Epithelial cell of prostate (primary cell): Measurements from ENCODE around the gene LRP4.
A peak's percentile ranks its signal among the peaks of the same experiment; 100 is the strongest.

Experiments used
- DNase-seq: peaks from one replicate; pipeline ENCODE4 v3.0.0-alpha.2; 2011; ENCODE audit warnings: low read depth, low spot score
- H3K27ac ChIP-seq: fragments of 450-650 bp; 2 replicates; pipeline ENCODE4 v1.5.1; 2017; ENCODE audit warnings: mild to moderate bottlenecking

The LRP4 gene

GRCh38 chr11:46855863-46856262, 62.5 kb downstream of the LRP4 start:
- no peak for DNase-seq
- H3K27ac ChIP-seq, result no peak overlapping the region

- H3K27ac ChIP-seq, result no peak overlapping the region
- DNase-seq, result no peak
These were observed 63.2 kb downstream of the LRP4 start for GRCh38 chr11:46855167-46855566.

- DNase-seq, result no peak
- H3K27ac ChIP-seq, result no peak overlapping the region
These were observed 67.4 kb downstream of the LRP4 start for GRCh38 chr11:46850829-46851380.

DNA sequence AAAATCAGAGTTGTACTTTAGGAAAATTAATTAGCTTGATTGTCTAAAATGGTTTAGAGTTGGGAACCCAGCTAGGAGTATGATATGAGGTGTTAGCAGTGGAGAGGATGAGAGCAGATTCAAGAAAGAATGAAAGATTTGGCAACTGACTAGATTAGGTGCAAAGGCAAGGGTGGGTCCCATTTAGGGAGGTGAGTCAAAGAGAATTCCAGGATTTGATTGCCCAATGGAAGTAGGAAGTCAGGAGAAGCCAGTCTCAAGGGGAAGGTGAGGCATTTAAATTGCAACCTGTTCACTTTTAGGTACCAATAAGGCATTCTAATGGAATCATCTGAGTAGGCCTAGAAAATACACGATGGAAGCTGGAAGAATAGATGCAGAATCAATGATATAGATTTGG, 68.7 kb downstream of the LRP4 start:
- H3K27ac ChIP-seq, result no peak overlapping the region
- DNase-seq, result no peak

GRCh38 chr11:46846510-46846830, 71.9 kb downstream of the LRP4 start:
- H3K27ac ChIP-seq, result no peak overlapping the region

DNA sequence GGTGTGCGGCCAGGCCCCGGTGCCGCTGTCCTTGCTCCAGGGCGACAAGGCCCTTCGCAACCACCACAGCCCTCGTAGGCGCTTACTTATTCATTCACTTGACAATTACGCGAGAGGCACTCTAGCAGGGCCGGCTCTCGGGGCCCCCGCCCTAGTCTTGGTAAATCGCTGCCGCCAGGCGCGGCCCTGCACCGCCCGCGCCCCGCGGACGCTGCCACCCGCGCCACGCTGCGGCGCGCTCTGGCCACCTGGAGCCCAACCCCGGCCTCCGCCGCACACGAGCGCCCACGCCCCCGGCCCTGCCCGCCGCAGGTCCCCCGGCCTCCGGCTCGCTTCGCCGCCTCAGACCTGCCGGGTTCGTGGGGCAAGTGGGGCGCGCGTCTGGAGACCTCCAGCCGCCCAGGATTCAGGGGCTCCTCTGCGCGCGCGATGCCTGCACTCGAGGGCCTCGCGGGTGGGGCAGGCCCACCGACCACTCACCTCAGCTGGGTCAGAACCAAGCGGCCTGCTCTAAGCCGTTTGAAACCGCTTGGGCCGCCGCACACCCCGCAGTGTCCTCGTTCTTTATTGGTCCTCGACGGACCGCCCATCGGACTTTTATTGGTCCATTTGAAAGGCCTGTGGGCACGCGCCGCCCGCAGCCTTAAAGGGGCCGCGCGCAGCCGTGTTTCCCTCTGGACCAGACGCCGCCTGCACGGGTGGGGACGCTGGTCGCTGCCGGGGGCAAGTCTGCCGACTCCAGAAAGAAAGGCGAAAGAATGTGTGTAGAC, 72.4 kb downstream of the LRP4 start, which contains the start of gene CKAP5:
CKAP5 (minus strand) TSS at position 541 of the 770 bp plus-strand sequence. CDS start 25,049 bp downstream, outside the sequence.
- peak; percentile 40 for DNase-seq
- peak within 1 kb of the TSS; percentile 65 for H3K27ac ChIP-seq

More at GRCh38 chr11:46846510-46846830, 71.9 kb downstream of the LRP4 start:
- DNase-seq, result no peak

DNA sequence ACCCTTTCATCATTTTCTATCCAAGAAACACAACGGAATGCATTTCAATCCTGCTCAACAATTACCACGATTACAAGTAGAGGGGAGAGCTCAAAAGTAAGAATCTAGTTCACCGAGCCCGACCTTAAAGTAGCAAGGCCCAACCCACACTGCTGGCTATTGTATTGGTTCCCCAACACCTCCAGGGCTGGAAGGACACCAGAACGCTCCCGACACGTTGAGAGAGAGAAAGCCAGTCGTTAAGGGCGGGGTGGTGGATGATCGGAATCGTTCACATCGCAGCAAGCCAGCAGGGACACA, 73.0 kb downstream of the LRP4 start:
- peak overlapping the region; percentile 65 for H3K27ac ChIP-seq
- no peak for DNase-seq

DNA sequence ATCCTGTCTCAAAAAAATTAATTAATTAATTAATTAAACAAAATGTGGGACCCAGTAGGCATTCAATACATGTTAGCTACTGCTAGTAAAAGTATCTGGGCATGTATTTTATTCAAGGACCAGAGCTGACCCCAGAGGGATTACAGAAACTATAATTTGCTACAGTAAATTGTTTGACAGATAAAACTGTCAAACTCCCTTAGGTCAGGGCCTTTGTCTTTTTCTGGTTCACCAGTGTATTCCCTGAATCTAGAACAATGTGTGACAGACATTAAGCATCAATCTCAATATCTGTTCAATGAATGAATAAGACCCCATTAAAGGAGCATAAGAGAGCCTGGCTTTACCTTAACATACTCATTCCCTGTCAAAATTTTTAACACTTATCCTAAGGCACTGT, 78.2 kb downstream of the LRP4 start:
- H3K27ac ChIP-seq, result no peak overlapping the region
- no peak for DNase-seq

GRCh38 chr11:46838501-46838900, 79.8 kb downstream of the LRP4 start:
- no peak for DNase-seq
- no peak overlapping the region for H3K27ac ChIP-seq

DNA sequence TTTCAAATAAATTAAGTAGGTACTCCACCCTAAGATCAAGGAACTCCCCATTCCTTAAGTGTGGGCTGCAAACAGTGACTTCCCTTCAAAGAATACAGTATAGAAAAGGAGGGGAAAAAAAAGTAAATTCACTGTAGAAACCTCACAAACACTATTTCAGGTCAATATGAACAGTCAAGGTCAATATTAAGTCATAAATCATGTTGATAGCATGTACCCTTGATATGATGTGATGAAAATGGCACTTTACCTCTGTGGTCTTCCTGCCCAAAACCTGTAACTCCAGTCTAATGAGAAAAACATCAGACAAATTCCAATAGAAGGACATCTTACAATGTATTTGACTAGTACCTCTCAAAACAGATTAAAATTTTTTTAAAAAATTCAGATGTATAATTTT, 80.5 kb downstream of the LRP4 start:
- no peak overlapping the region for H3K27ac ChIP-seq
- DNase-seq, result no peak

- no peak for DNase-seq
- H3K27ac ChIP-seq, result no peak overlapping the region
These were observed 81.5 kb downstream of the LRP4 start for GRCh38 chr11:46836870-46837269.

GRCh38 chr11:46836431-46836830, 81.9 kb downstream of the LRP4 start:
- H3K27ac ChIP-seq, result no peak overlapping the region
- no peak for DNase-seq

GRCh38 chr11:46835897-46836296, 82.5 kb downstream of the LRP4 start:
- DNase-seq, result no peak
- no peak overlapping the region for H3K27ac ChIP-seq

DNA sequence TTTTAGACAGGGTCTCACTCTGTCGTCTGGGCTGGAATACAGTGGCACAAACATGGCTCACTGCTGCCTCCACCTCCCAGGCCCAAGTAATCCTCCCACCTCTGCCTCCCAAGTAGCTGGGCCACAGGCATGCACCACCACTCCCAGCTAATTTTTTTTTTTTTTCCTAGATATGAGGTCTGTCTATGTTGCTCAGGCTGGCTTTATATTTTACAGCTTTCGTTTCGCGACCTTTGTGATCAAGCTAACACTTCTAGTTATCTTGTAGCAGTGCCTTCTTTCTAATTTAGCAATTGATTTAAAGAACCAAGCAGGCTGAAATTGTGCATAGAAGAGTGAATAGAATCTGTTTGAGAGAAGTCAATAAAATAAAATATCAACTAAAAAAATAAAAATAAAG, 83.5 kb downstream of the LRP4 start:
- DNase-seq, result no peak

GRCh38 chr11:46832511-46833214, 85.7 kb downstream of the LRP4 start:
- DNase-seq, result no peak
- H3K27ac ChIP-seq, result no peak overlapping the region

More for the DNA sequence above, 83.5 kb downstream of the LRP4 start:
- no peak overlapping the region for H3K27ac ChIP-seq

DNA sequence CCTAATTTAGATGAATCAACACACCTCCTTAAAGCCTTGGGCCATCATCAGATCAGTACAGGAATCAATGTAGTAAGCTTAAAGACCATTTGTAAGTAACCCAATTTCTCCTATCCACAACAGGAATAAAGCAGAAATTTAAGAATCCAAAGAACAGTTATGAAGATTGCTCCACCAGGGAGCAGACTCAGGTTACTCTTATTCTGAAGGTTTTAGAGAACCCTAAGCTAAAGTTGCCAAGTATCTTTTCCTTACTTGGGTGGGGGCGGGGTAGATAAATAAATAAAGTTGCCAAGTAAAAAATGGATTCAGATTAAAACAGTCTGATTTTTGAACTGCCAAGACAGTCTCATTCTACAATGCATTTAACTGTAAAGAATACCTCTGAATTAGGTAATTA, 90.4 kb downstream of the LRP4 start:
- DNase-seq, result no peak
- H3K27ac ChIP-seq, result peak overlapping the region; percentile 54

- H3K27ac ChIP-seq, result peak overlapping the region; percentile 54
- DNase-seq, result no peak
These were observed 91.9 kb downstream of the LRP4 start for GRCh38 chr11:46826310-46827044.

- H3K27ac ChIP-seq, result no peak overlapping the region
- no peak for DNase-seq
These were observed 109.4 kb downstream of the LRP4 start for GRCh38 chr11:46808799-46809431.
